Effector memory CD4-positive, alpha-beta T cell (primary cell): ENCODE data around the gene CACNG6.

Experiments used
- DNase-seq, 3 donors: peaks; one replicate each; pipeline ENCODE4 v3.0.0-alpha.2; 2020
- H3K27ac ChIP-seq: 2 replicates; pipeline ENCODE4 v1.7.0; 2013; ENCODE audit warnings: mild to moderate bottlenecking, low read length, moderate library complexity; ENCODE audit not compliant: insufficient read depth, poor library complexity, severe bottlenecking
- H3K27me3 ChIP-seq: replicated peaks from 2 replicates; pipeline ENCODE4 v1.7.0; 2013; ENCODE audit warnings: mild to moderate bottlenecking, low read length; ENCODE audit not compliant: insufficient read depth, control insufficient read depth, poor library complexity, severe bottlenecking
- H3K36me3 ChIP-seq: 2 replicates; pipeline ENCODE4 v1.7.0; 2013; ENCODE audit warnings: mild to moderate bottlenecking, low read length, moderate library complexity; ENCODE audit not compliant: control insufficient read depth, insufficient read depth
- H3K4me1 ChIP-seq: 2 replicates; pipeline ENCODE4 v1.7.0; 2013; ENCODE audit warnings: low read length, mild to moderate bottlenecking; ENCODE audit not compliant: control insufficient read depth, insufficient read depth, poor library complexity, severe bottlenecking
- H3K4me3 ChIP-seq: 2 replicates; pipeline ENCODE4 v1.7.0; 2013; ENCODE audit warnings: low read length, low read depth, mild to moderate bottlenecking; ENCODE audit not compliant: insufficient read depth, poor library complexity, severe bottlenecking
- H3K9me3 ChIP-seq: 2 replicates; pipeline ENCODE4 v1.7.0; 2013; ENCODE audit warnings: mild to moderate bottlenecking, low read length, moderate library complexity; ENCODE audit not compliant: control insufficient read depth

CACNG6 gene

DNA sequence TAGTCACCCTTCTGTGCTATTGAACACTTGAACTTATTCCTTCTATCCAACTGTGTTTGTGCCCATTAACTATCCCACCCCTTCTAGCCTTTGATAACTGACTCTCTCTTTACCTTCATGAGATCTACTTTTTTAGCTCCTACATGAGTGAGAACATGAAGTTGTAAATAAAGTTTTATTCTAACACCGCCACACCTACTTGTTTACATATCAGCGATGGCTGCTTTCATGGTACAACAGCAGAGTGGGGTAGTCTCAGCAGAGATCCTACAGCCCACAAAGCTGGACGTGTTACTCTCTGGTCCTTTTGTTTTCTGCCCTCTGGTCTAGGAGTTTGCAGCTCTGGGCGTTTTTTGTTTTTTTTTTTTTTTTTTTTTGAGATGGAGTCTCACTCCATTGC lies 48.6 kb downstream of the CACNG6 start:
- Histone ChIP-seq H3K4me1 (no peaks in the 10 kb centered on the region), H3K27me3 (no peaks in the 10 kb centered on the region), H3K36me3 (no peaks in the 10 kb centered on the region), H3K4me3 (no peak overlapping the region), H3K27ac (no peak overlapping the region), H3K9me3 (no peaks in the 10 kb centered on the region)
- DNase-seq, result no peak

DNA sequence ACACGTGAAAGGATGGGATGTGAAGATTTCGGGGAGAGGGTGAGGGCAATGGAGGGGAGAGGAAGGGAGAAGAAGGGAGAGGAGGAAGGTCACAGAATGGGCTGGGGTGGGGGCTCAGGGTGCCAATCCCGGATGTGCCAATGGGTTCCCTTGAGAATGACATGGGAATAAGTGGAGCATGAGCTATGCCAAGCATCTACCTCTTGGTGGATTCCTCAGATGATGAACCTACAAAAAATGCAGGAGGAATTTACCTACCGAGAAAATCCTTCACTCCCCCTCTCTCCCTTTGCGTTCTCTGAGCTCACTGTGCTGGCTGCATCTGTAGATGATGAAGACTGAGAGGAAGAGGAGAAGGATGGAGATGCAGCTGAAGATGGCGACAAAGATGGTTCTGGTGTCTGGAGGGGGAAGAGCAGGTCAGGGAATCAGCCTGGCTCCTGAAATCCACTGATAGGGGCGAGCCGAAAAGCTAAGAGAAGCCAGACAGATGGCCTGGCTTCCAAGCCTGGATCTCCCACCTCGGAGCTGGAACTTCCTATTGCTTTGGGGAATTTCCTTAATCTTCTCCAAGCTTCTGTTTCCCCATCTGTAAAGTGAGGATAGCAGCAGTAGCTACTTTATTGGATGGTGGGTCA lies 50.7 kb downstream of the CACNG6 start:
- no peak overlapping the region for H3K4me3 ChIP-seq
- no peak for DNase-seq
- no peaks in the 10 kb centered on the region for H3K9me3 ChIP-seq
- H3K27me3 ChIP-seq, result peaks cover 5% of the 10 kb centered on the region
- H3K4me1 ChIP-seq, result no peaks in the 10 kb centered on the region
- H3K27ac ChIP-seq, result no peak overlapping the region
- no peaks in the 10 kb centered on the region for H3K36me3 ChIP-seq

DNA sequence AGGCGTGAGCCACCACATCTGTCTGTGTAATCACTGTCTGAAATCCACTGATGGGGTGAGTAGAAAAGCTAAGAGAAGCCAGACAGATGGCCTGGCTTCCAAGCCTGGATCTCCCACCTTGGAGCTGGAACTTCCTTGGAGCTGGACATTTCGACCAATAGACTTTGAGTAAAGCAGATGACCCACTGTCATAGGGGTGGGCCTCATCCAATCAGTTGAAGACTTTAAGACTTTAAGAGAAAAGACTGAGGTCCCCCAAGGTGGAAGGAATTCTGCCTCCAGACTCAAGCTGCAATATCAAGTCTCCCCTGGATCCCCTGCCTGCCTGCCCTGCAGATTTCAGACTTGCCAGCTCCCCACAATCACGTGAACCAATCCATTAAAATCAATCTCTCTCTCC lies 51.6 kb downstream of the CACNG6 start:
- Histone ChIP-seq H3K36me3 (no peaks in the 10 kb centered on the region), H3K4me3 (no peak overlapping the region), H3K4me1 (no peaks in the 10 kb centered on the region), H3K9me3 (no peaks in the 10 kb centered on the region), H3K27me3 (peaks cover 5% of the 10 kb centered on the region), H3K27ac (no peak overlapping the region)
- DNase-seq, result no peak

DNA sequence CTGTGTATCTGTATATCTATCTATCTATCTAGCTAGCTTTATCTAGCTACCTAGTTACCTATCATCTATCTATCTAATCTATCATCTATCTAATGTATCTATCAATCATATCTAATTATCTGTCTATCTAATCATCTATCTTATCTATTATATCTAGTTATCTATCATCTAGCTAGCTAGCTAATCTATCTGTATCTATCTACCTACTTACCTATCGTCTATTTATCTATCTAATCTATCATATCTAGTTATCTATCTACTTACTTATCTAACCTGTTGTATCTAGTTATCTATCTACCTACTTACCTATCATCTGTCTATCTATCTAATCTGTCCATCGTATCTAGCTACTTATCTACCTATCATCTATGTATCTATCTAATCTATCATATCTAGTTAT lies 54.3 kb downstream of the CACNG6 start:
- no peaks in the 10 kb centered on the region for H3K36me3 ChIP-seq
- peaks cover 5% of the 10 kb centered on the region for H3K27me3 ChIP-seq
- DNase-seq, result no peak
- H3K9me3 ChIP-seq, result no peaks in the 10 kb centered on the region
- no peak overlapping the region for H3K27ac ChIP-seq
- H3K4me1 ChIP-seq, result no peaks in the 10 kb centered on the region
- H3K4me3 ChIP-seq, result no peak overlapping the region

DNA sequence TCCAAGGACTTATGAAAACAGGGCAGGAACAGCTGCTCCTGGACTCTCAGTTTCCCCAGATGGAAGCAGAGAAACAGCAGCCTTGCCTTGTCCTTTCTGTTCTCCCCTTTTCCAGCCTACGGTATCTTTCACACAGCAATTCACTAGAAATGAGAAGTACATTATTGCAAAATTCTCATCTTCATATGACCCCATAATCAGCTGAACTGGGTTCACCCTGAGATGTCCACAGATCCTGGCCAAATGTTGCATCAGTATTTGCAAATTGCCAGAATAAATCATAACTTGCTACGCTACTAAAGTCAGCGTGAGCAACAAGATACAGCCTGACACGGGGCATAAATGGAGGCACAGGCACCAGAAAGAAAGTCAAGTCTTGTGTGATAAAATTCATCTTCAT lies 56.2 kb downstream of the CACNG6 start:
- H3K27me3 ChIP-seq, result peaks cover 5% of the 10 kb centered on the region
- no peak overlapping the region for H3K4me3 ChIP-seq
- no peaks in the 10 kb centered on the region for H3K9me3 ChIP-seq
- no peaks in the 10 kb centered on the region for H3K4me1 ChIP-seq
- no peak for DNase-seq
- no peaks in the 10 kb centered on the region for H3K36me3 ChIP-seq
- no peak overlapping the region for H3K27ac ChIP-seq
